HepG2 (cell line): Measurements from ENCODE around the gene RAB11FIP2. TPM values are rescaled to one million over a fixed set of nuclear protein-coding genes. Genes with fewer than 3 reads are reported as not detected.

ENCODE experiments used
- ATAC-seq: fragments of 200-7000 bp; cut with Tn5 transposase; 3 replicates; pipeline ENCODE4 v1.9.1; 2020; ENCODE audit warnings: mild to moderate bottlenecking, moderate library complexity
- BruUV-seq: library from RNA; stranded (reverse); fragments of 400-500 nt; replicated peaks from 2 replicates; lab custom pipeline; 2021; lab: Mats Ljungman, UMichigan
- CTCF ChIA-PET: fragments of 300-600 bp; formaldehyde crosslinking; extraction: SDS; loops from one replicate; lab custom pipeline; 2021; ENCODE audit warnings: low total read pairs, inconsistent platforms, low intra/inter-chr PET ratio; lab: Yijun Ruan, JAX
- POLR2A ChIA-PET: fragments of 350-600 bp; sonication (Branson Sonifier 250); formaldehyde crosslinking; loops from one replicate; lab custom pipeline; 2020; ENCODE audit warnings: antibody characterized with exemption, inconsistent platforms; lab: Yijun Ruan, JAX
- DNase-seq: peaks from one replicate; pipeline ENCODE4 v3.0.0-alpha.2; 2015; ENCODE audit warnings: low spot score
- FAIRE-seq: peaks from 3 replicates; lab custom pipeline; 2011; peaks lifted over from hg19 to GRCh38; lab: Jason Lieb, UNC
- H2AFZ ChIP-seq: one replicate; pipeline ENCODE4 v1.6.1; 2011; ENCODE audit warnings: low read length, inconsistent platforms
- H3K27ac ChIP-seq: fragments of 300-600 bp; 3 replicates; pipeline ENCODE4 v1.8.0; 2011; ENCODE audit warnings: mixed run types, mild to moderate bottlenecking, mixed read lengths, low read length, inconsistent platforms; ENCODE audit not compliant: insufficient read depth; ENCODE audit errors: extremely low read length
- H3K27me3 ChIP-seq, 2 experiments: fragments of 200-600 bp in 1 of 2; 2 replicates in 1 of 2; 3 replicates in 1 of 2; pipeline versions ENCODE4 v1.6.0 to v1.8.0; 2011; ENCODE audit warnings: low read length in 2 of 2, mild to moderate bottlenecking in 2 of 2, moderate library complexity in 2 of 2, inconsistent platforms in 1 of 2; ENCODE audit not compliant: insufficient read depth in 2 of 2, control insufficient read depth in 1 of 2
- H3K36me3 ChIP-seq, 2 experiments: fragments of 200-600 bp in 1 of 2; replicated peaks in 1 of 2; 2 replicates in 1 of 2; 3 replicates in 1 of 2; pipeline versions ENCODE4 v1.5.1 to v1.8.0; 2011; ENCODE audit warnings: low read length in 2 of 2, inconsistent platforms in 1 of 2; ENCODE audit not compliant: insufficient read depth in 2 of 2, control insufficient read depth in 1 of 2
- H3K4me1 ChIP-seq: 2 replicates; pipeline ENCODE4 v1.5.1; 2012; ENCODE audit warnings: low read length, inconsistent platforms; ENCODE audit not compliant: insufficient read depth
- H3K4me2 ChIP-seq: 2 replicates; pipeline ENCODE4 v1.6.0; 2011; ENCODE audit warnings: low read depth, low read length, inconsistent platforms
- H3K4me3 ChIP-seq, 3 experiments: fragments of 200-600 bp in 1 of 3; sonication (generic), shearing (Covaris generic) in 1 of 3; replicated peaks in 1 of 3; 2 replicates each; pipeline ENCODE4 v1.5.1; 2011 to 2016; ENCODE audit warnings: low read length in 3 of 3, inconsistent platforms in 2 of 3, low read depth in 2 of 3, mild to moderate bottlenecking in 2 of 3, control low read depth in 1 of 3, mixed read lengths in 1 of 3; ENCODE audit not compliant: insufficient read depth in 1 of 3
- H3K79me2 ChIP-seq: one replicate; pipeline ENCODE4 v1.6.1; 2011; ENCODE audit warnings: low read length, inconsistent platforms; ENCODE audit not compliant: insufficient read depth
- H3K9ac ChIP-seq: 2 replicates; pipeline ENCODE4 v1.6.0; 2011; ENCODE audit warnings: mild to moderate bottlenecking, low read depth, low read length, inconsistent platforms; ENCODE audit not compliant: insufficient read depth
- H3K9me3 ChIP-seq: 2 replicates; pipeline ENCODE4 v1.5.1; 2012; ENCODE audit warnings: mild to moderate bottlenecking, low read length
- H4K20me1 ChIP-seq: 2 replicates; pipeline ENCODE4 v1.6.0; 2011; ENCODE audit warnings: inconsistent platforms, mild to moderate bottlenecking, low read length, moderate library complexity; ENCODE audit not compliant: insufficient read depth
- ATF7-NPFF ChIP-seq: sonication (generic); formaldehyde crosslinking; IDR thresholded peaks from 2 replicates; pipeline ENCODE4 v1.8.1; 2023; ENCODE audit warnings: mild to moderate bottlenecking, low read depth, missing genetic modification reagents, moderate library complexity
- CBFB ChIP-seq: sonication (generic); formaldehyde crosslinking; IDR thresholded peaks from 2 replicates; pipeline ENCODE4 v1.4.0; 2020; ENCODE audit warnings: missing genetic modification reagents
- CEBPZ ChIP-seq: IDR thresholded peaks from 2 replicates; pipeline ENCODE4 v1.6.1; 2012; ENCODE audit warnings: low read length, improper control_type of control experiment
- CREBL2 ChIP-seq: sonication (generic); formaldehyde crosslinking; IDR thresholded peaks from 2 replicates; pipeline ENCODE4 v1.8.1; 2023; ENCODE audit warnings: missing genetic modification reagents, mild to moderate bottlenecking, borderline replicate concordance
- FOXK2 ChIP-seq: fragments of 450-650 bp; IDR thresholded peaks from 2 replicates; pipeline ENCODE4 v1.6.1; 2016
- ISL2 ChIP-seq: sonication (generic); formaldehyde crosslinking; IDR thresholded peaks from 2 replicates; pipeline ENCODE4 v1.5.0; 2020; ENCODE audit warnings: missing genetic modification reagents
- KLF6 ChIP-seq: IDR thresholded peaks from 2 replicates; pipeline ENCODE4 v1.8.0; 2016; ENCODE audit warnings: missing biosample characterization, missing genetic modification reagents
- PHF5A ChIP-seq: IDR thresholded peaks from one replicate; pipeline ENCODE4 v1.6.1; 2018; ENCODE audit warnings: low read depth, missing genetic modification reagents; ENCODE audit not compliant: unreplicated experiment
- PREB ChIP-seq: sonication (generic); formaldehyde crosslinking; IDR thresholded peaks from 2 replicates; pipeline ENCODE4 v1.4.0; 2020; ENCODE audit warnings: missing genetic modification reagents
- THAP7 ChIP-seq: sonication (generic); formaldehyde crosslinking; IDR thresholded peaks from 2 replicates; pipeline ENCODE4 v1.8.1; 2023; ENCODE audit warnings: mild to moderate bottlenecking, missing genetic modification reagents
- ZFAT ChIP-seq: sonication (generic); formaldehyde crosslinking; conservative IDR thresholded peaks from 2 replicates; pipeline ENCODE4 v1.8.1; 2023; ENCODE audit warnings: missing genetic modification reagents, inconsistent platforms
- ZNF446 ChIP-seq: sonication (generic); formaldehyde crosslinking; IDR thresholded peaks from 2 replicates; pipeline ENCODE4 v1.5.0; 2020; ENCODE audit warnings: mild to moderate bottlenecking, missing genetic modification reagents
- WGBS: methylation state at CpG from one replicate; pipeline ENCODE4 v1.1.6; 2017; ENCODE audit warnings: low lambda C conversion rate; 5-methylcytosine and 5-hydroxymethylcytosine counted together
- in situ Hi-C: cut with HindIII; loops from 2 replicates; pipeline ENCODE4 v1.10.0; 2017; ENCODE audit warnings: low pct_unique_long_range_greater_than_20kb; ENCODE audit not compliant: extremely low pct_ligation_motif_present
- intact Hi-C: fragments of 100-400 bp; cut with micrococcal nuclease; formaldehyde crosslinking; loops from one replicate; pipeline ENCODE4 v1.10.0; 2022; ENCODE audit not compliant: unreplicated experiment
- polyA plus RNA-seq, 8 experiments: library from polyadenylated mRNA; depleted of rRNA in 3 of 8; stranded (reverse) in 7 of 8; unstranded in 1 of 8; fragments of >200 nt; fragmentation: Illumina TruSeq in 4 of 8; extraction: Trizol in 4 of 8; gene quantifications; 2 replicates each; pipeline versions ENCODE4 v1.2.1 to v1.2.3, GENCODE V29; 2011 to 2016; ENCODE audit warnings: low read depth in 4 of 8, missing spikeins in 1 of 8, mixed read lengths in 1 of 8; ENCODE audit not compliant: insufficient read depth in 1 of 8
- total RNA-seq, 5 experiments: library from RNA; depleted of rRNA; stranded (reverse); fragments of >200 nt; fragmentation: Illumina TruSeq; extraction: Trizol; gene quantifications; 2 replicates each; pipeline ENCODE4 v1.2.3, GENCODE V29; 2016; ENCODE audit warnings: low read depth in 1 of 5

RAB11FIP2 gene
- total and polyA plus RNA-seq, 2 of the 13 experiments (the other 11 are each of a cell fraction or from before 2014, with no cell fraction given), result 4.7 to 13.0 TPM

DNA sequence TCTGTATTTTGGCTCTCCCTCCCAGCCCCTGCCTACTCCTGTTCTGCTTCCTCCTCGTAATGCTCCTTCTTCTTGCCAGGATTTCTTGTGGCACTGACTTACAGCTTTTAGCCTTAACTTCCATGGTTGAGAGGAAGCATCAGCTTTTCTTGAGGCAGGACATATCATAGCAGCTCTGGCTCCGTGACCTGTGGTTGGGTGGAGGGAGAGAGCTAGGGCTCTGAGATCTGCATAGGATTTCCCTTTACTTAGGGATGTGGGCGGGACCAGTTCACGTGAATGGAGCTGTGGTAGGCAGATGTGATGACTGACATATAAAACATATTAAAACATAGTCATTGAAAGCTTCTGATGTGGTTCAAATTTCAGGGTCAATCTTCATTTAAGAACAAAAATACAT lies 10.6 kb upstream of the RAB11FIP2 start (continued):
- TF ChIP-seq CEBPZ, result no peak
- TF ChIP-seq CBFB (CRISPR knock-in tag), result no peak
- TF ChIP-seq PREB (CRISPR knock-in tag), result no peak
- no peak for TF ChIP-seq KLF6 (CRISPR knock-in tag)
- TF ChIP-seq PHF5A, result no peak
- TF ChIP-seq ZNF446 (CRISPR knock-in tag), result no peak
- no peak for TF ChIP-seq CREBL2 (CRISPR knock-in tag)
- no peak for TF ChIP-seq FOXK2
- TF ChIP-seq ISL2, result no peak

- in situ Hi-C loops, result no loop called here
- no peaks in the 10 kb centered on the region for H3K9me3 ChIP-seq
- no peak overlapping the region for H2AFZ ChIP-seq
- H3K79me2 ChIP-seq, result no peaks in the 10 kb centered on the region
- H3K9ac ChIP-seq, result no peak overlapping the region
- no peak overlapping the region for H3K4me2 ChIP-seq
- H3K27me3 ChIP-seq, result no peaks in the 10 kb centered on the region
- intact Hi-C loops, result no loop called here
- no peaks in the 10 kb centered on the region for H4K20me1 ChIP-seq
- ChIA-PET POLR2A (no interaction called here), CTCF (no interaction called here)
- FAIRE-seq (no peak), ATAC-seq (no peak), DNase-seq (no peak)
- no peak overlapping the region for H3K4me3 ChIP-seq
- TF ChIP-seq ZFAT (CRISPR knock-in tag) (no peak), THAP7 (CRISPR knock-in tag) (no peak), ATF7-NPFF (no peak)
- H3K27ac ChIP-seq, result no peak overlapping the region
- 96% methylated on average over 2 of the region's 2 CpGs for WGBS
- H3K4me1 ChIP-seq, result no peaks in the 10 kb centered on the region
- H3K36me3 ChIP-seq, result no peaks in the 10 kb centered on the region
- BruUV-seq, result no TSS peak
Measured at GRCh38 chr10:118054383-118054782, 7.6 kb upstream of the RAB11FIP2 start.
